GM18498 (cell line): Measurements from ENCODE around the gene VCAN.
A peak's percentile ranks its signal among the peaks of the same experiment; 100 is the strongest.

Source experiments
- ATAC-seq: cut with Tn5 transposase; IDR thresholded peaks from one replicate; pipeline ENCODE4 v1.9.1; 2021; ENCODE audit warnings: mild to moderate bottlenecking, moderate library complexity; ENCODE audit not compliant: unreplicated experiment

VCAN gene

DNA sequence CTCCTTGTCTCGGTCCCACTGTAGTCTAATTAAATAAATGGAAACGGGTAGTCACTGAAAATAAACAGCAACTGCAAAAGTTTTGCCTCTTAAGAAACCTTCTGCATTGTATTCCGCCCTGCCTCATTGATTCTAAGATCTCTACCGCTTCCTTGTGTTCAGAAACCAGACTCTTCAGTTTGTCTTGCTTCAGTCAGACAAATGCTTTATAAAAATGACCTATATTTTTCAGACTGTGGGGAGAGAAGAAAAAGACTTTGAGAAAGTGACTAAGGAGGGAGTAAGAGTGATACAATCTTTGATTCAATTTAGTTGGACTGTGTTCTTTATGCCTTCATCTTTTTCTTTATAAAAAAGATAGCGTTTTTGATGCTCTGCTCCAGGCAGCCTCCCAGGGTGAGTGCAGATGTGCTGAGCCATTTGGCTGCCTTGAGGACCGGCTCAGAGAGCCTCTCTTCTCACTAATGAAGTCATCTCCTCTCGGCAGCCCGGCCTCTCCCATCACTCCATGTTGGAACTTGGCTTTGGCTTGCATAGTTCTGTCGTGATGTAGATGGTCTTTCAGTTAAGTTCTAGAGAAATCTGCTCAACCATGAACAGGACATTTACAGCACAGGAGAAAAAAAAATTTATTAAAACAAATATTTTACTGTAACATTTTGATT is 4.0 kb upstream of the VCAN start:
- ATAC-seq, result no peak

GRCh38 chr5:83469075-83469474 is 2.5 kb upstream of the VCAN start:
- ATAC-seq, result no peak

DNA sequence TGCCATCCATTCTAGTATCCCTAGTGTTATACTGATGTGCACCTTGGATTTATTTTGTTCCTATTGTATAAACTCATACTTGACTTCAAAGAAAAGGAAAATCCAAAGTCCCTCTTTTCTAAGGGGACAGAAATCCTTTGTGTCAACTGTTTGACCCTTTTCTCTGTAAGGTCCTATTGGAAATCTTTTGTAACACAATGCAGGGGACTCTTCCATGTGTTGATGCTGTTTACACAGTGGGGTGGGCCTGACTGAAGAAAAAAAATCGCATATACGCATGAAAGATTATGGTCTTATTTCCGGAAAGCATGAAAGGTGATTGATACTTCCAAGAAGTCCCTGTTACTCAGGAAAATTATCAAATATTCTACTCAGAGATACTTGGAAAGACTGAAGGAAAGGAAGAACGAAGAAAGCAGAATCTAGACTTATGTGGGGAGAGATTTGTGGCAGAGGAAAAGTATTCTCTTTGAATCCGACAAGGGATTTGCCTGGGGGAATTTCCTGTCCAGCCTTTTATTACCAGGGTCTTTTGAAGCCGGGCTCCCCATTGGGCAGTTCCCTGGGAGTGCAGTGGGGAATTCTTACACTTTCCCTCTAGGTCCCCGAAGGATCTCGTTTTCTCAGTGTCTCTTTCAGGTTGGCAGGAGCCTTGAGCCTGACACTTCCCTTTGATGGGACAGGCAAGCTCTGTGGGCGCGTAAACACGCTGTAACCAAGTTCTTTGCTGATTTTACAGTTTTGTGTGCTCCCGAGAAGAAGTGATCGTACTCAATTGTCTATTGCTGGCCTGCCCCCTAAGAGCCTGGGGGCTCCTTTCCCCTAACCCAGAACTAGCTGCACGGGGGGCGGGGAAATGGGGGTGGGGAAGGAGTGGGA is 779 bp upstream of the VCAN start:
- ATAC-seq, result no peak

DNA sequence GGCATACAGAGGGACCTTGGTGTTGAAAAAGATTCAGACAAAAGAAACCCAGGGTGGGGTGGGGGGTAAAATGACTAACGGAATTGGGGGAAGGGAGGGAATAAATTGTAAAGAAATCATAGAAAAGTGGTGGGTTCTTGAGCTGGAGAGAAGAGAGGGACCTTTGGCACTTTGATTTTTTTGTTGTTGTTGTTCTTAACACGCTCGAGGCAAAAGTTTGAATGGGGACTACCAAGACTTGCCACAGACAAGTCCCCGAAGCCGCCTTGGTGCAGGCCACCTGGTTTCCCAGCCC is 616 bp downstream of the VCAN start:
- no peak for ATAC-seq

GRCh38 chr5:83472508-83473345 is 1.2 kb downstream of the VCAN start:
- ATAC-seq, result peak; percentile 55

- peak; percentile 61 for ATAC-seq
These were observed 2.0 kb downstream of the VCAN start for GRCh38 chr5:83473346-83474160.

DNA sequence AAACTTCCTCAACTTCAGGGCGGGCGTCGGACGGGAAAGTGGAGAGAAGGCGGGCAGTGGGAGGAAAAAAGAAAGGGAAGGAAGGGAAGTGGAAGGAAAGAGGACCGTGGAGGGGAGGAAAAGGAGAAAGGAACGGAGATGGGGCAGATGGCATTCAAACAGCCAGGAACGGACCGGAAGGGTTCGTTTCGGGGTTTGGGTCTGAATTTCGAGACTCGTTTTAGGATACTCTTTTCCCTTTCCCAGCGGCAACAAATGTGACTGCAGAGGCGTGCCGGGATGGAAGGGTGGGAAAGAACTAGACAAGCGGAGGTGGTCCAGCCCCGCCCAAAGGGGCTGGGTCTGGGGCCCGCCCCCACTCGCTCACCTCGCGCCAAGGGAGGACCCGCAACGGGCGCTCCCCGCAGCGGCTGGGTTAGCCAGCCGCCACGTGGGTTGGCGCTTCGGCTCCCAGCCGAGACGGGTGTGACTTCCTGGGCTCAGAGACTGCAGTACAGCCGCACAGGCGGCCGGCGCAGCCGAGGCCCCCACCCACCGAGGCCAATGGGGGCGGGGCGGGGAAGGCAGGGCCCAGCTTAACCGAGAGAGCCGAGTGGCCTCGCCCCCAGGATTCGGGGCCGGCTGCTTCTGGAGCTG is 2.7 kb downstream of the VCAN start:
- peak; percentile 50 for ATAC-seq

DNA sequence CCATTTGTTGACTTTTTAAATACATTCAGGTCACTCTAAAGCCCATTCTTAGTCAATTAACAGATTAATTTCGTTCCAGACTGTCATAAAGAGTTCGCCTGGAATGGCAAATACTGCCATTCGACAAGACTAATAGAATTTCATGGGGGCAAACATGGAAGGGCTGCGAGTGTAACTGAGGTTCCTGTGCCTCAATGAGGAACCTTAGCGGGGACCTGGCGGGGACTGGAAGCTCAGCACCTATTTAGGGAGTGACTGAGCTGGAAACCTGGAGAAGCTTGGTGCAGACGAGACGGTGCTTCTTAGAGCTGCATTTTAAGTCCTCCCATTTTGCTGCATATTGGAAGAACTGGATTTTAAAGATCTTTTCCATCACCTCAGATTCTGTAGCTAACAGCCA is 3.4 kb downstream of the VCAN start:
- ATAC-seq, result no peak

GRCh38 chr5:83475391-83475863 is 3.9 kb downstream of the VCAN start:
- no peak for ATAC-seq

DNA sequence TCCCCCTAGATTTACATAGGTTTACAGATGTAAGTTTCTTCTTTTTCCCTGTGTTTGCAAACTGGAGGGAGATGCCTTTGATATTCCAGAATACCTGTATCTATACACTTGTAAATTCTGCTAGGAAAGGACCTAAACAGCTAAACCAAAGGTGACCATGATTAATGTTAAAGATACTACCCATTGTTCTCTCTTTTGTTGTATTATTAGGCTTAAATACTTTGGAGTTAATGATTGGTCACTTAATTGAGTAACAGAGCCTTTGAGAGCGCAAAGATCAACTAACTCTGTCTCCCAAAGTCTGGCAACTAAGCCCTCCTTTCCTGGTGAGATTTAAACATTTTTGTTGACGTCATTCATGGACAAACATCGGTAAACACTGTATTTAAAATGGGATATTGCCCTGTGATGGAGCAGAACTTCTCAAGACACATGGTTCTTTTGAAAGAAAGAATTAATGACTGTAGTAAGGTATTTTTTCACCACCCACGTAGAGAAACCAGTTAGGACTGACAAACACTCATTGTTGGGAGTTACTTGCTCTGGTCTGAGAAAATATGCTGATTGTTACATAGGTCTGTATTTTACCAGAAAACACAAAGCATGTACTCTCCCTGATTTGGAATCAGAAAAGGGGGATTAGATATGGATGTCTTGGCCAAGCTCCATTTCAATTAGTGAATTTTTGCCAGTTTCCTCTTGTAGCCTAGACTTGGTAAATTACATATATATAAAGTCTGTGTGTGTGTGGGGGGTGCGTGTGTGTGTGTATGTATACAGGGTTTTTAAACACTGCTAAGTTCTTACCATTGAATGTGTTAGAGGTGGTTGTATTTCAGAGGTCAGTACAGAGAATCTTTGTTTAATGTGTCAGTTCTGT is 4.6 kb downstream of the VCAN start:
- ATAC-seq, result no peak

- no peak for ATAC-seq
These were observed 11.4 kb downstream of the VCAN start for GRCh38 chr5:83482961-83483360.

- ATAC-seq, result no peak
These were observed 12.8 kb downstream of the VCAN start for GRCh38 chr5:83484294-83484693.

- no peak for ATAC-seq
These were observed 14.3 kb downstream of the VCAN start for GRCh38 chr5:83485842-83486241.

- no peak for ATAC-seq
These were observed 15.6 kb downstream of the VCAN start for GRCh38 chr5:83487155-83487554.

DNA sequence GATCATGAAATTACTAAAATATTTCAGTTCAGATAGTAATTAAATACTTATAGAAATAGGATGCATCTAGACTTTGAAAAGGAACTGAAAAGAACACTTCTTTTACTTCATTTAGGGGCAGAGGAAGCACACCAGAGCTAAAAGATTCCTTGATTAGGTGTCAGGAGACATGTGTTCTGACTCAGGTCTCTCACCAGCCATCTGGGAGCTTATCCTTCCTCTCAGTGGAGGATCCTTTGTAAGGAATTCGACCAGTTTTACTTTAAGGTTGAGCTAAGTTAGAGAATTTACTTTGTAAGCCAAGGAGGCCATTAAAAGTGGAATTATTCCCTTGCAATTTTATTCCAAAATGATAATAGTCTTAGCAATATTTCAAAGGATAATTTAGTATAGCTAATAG is 16.7 kb downstream of the VCAN start:
- no peak for ATAC-seq

GRCh38 chr5:83488821-83489220 is 17.3 kb downstream of the VCAN start:
- no peak for ATAC-seq

GRCh38 chr5:83490203-83490602 is 18.7 kb downstream of the VCAN start:
- no peak for ATAC-seq

- ATAC-seq, result no peak
These were observed 20.8 kb downstream of the VCAN start for GRCh38 chr5:83492331-83492730.

DNA sequence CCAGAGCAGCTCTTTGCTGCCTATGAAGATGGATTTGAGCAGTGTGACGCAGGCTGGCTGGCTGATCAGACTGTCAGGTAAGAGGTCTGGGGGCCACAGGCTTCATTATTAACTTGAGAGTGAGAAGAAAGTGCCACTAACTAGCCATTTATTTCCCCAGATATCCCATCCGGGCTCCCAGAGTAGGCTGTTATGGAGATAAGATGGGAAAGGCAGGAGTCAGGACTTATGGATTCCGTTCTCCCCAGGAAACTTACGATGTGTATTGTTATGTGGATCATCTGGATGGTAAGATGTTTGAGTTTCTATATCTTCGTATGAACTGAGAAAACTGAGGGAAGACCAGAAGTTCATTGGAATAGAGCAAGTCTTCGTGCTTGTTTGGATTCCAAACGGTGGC is 22.1 kb downstream of the VCAN start:
- no peak for ATAC-seq
